GM18507 (cell line): ENCODE data around the gene USP5.
A peak's percentile ranks its signal among the peaks of the same experiment; 100 is the strongest.

Experiments used
- DNase-seq: peaks from one replicate; pipeline ENCODE4 v3.0.0; 2011; ENCODE audit warnings: low read depth; ENCODE audit not compliant: insufficient read length; ENCODE audit errors: extremely low spot score
- FAIRE-seq: peaks from 2 replicates; lab custom pipeline; 2011; peaks lifted over from hg19 to GRCh38; lab: Jason Lieb, UNC

USP5 gene

DNA sequence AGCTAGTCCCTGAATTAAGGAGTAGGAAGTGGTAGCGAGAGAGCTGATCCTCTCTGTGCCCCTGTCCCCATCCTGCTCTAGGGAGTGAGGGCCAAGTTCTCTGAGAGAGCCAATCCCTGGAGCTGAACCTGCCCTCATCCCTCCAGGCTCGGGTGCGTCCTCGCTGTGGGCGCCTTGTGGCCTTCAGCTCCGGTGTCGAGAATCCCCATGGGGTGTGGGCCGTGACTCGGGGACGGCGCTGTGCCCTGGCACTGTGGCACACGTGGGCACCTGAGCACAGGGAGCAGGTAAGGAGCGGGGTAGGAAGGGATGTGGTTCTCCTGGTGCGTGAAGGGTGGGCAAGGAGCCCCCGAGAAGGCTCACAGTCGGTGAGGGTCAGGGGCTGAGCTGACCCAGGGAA, 13.1 kb upstream of the USP5 start:
- no peak for DNase-seq
- FAIRE-seq, result no peak

DNA sequence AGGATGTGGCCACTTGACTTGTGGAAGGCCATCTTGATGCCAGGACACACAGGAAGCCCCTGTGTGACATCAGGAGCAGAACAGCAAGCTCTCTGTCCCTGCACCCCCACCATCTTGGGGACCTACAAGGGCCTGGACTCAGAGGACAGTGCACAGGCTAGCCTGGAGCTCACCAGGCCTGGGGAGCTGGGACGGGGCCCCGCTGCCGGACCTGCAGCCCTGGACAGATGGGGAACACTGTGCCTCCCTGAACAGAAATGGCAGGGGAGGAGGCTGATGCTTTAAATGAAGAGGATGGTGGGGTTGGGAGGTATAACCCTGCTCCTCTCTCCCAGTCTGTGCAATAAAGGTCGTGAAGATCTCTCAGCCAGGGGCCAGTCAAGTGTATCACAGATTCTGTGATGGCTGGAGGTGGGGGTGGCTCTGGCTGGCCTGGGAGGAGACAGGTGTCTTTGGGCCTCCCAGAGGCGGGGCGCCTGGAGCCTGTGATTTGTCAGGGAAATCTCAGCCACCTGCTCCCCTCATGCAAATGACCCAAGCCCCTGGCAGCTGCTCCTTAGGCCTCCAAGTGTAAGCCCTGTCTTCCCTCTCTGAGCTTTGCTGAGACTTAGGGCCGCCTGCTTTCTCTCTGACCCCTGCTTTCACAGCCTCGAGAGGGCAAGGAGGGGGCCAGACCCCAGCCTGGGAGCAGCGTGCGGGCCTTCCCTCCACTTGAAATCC, 12.3 kb upstream of the USP5 start:
- peak; percentile 63 for FAIRE-seq
- no peak for DNase-seq

DNA sequence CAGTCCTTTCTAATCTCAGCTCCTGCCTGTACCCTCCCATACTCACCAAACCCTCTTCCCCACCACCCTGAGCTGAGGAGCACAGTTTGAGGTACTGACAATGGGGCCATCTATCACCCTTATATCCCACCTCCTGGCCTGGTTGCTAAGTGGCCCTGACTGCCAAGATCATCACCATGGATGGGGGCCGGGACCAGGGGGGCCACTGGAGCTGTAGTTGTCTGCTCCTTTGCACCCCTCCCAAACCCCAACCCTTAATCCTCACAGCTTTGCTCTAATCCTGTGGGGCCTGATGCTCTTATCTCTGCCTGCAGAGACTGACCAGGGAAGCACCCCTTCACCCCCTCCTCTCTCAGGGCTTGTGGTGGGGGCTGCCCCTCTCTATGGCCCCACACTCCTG, 11.6 kb upstream of the USP5 start:
- FAIRE-seq, result no peak

DNA sequence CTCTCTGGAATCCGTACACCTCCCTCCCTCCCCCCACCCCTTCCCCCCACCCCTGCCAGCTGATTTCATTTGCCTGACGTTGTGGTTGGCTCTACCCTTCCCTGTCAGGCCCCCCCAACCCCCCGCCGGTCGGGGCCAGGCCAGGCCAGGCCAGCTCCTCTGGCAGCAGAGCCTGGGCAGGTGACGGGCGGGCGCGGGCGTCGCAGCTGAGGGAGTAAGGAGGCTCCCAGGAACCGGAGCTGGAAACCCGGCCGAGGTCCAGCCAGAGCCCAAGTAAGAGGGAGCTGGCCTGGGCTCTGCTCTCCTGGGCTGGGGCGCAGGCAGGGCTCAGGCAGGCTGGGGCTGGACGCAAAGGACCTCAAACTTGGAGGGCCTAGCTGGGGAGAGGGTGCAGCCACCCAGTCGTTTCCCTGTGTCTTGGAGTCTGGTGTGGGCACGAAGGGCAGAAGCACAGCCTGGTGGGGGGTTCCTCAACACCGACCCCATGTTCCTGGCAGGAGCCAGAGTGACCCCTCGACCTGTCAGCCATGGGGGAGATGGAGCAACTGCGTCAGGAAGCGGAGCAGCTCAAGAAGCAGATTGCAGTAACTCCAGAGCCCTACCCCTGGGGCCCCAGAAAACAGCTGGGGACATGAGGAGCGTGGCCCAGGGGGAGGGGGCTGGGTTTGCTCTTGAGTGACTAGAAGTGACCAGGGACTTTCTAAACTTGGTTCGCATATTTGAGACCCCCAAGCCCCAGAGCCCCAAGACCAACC, 11.0 kb upstream of the USP5 start, which contains the start of gene GNB3:
GNB3 (plus strand) TSS at position 165 of the 755 bp plus-strand sequence; CDS start at position 528, 363 bp downstream.
- FAIRE-seq (no peak), DNase-seq (no peak)

More for the DNA sequence above, 11.6 kb upstream of the USP5 start:
- no peak for DNase-seq

DNA sequence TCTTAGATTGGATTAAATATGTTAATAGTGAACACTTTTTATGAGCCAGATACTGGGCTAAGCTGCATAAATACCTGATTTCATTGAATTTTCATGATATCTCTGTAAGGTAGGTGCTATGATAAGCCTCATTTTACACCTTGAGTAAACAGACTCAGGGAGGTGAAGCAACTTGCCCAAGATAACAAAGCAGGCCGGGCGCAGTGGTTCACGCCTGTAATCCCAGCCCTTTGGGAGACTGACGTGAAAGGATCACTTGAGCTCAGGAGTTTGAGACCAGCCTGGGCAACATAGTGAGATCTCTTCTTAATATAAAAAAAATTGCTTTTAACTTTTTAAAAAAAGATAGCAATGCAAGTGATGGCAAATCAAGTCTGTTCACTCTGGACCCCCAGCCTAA, 9.9 kb upstream of the USP5 start:
- FAIRE-seq (no peak), DNase-seq (no peak)

DNA sequence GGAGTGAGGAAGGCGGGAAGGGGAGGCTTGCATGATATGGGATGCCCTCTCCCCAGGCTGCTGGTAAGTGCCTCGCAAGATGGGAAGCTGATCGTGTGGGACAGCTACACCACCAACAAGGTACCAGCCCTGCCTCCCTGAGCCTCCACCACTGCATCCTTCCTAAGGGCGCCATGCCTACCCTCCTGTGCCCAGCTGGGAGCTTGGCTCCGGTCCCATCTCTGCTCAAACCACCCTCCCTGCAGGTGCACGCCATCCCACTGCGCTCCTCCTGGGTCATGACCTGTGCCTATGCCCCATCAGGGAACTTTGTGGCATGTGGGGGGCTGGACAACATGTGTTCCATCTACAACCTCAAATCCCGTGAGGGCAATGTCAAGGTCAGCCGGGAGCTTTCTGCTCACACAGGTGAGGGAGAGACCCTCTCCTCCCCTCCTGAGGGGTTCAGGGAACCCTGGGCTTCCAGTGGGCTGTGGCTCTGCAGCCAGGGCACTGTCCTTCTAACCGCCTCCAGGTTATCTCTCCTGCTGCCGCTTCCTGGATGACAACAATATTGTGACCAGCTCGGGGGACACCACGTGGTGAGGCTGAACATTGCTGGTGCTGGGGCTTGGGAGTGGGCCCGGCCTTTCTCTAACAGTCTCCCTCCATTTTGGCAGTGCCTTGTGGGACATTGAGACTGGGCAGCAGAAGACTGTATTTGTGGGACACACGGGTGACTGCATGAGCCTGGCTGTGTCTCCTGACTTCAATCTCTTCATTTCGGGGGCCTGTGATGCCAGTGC, 8.6 kb upstream of the USP5 start:
- DNase-seq (no peak), FAIRE-seq (peak; percentile 62)

DNA sequence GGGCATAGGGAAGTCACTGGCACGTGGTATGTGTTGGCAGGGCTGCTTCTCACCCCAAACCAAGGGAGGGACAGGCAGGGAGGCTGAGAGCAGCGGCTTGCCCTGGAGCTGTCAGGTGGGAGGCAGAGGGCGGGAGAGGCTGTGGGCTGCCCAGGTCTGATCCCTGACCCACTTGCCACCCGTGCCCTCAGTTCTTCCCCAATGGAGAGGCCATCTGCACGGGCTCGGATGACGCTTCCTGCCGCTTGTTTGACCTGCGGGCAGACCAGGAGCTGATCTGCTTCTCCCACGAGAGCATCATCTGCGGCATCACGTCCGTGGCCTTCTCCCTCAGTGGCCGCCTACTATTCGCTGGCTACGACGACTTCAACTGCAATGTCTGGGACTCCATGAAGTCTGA, 6.6 kb upstream of the USP5 start:
- DNase-seq (no peak), FAIRE-seq (no peak)

DNA sequence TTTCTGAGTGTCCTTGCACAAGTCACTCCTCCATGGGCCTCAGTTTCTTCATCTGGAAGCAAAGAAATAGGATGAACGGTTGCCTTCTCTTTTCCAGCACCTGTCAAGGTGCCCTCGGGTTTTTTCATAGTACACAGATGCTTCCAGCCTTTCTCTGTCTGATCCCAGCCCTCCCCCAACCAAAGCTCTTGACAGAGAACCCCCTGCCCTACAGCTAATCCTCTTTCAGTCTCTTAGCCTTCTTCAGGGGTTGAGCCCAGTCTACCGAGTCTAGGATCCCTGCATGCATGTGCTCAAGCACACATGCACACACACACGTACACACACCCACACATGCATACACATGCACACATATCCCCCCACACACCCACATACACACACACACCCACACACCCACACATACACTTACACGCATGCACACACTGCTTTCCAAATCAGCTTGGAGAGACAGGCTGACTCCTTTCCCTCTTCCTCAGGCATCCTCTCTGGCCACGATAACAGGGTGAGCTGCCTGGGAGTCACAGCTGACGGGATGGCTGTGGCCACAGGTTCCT, 5.6 kb upstream of the USP5 start:
- DNase-seq (no peak), FAIRE-seq (no peak)

DNA sequence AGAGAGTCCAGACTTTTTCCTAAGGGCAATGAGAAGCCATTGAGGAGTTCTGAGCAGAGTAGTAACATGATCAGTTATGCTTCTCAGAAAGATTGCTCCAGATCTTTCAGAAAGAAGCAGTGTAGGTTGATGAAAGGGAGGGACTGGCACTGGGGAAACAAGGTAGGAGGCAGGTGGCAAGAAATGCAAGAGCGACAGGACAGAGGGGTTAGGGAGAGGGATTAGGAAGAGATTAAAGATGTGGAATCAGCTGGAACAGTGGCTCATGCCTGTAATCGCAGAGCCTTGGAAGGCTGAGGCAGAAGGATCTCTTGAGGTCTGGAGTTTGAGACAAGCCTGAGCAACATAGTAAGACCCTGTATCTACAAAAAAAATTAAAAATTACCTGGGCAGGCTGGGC, 4.3 kb upstream of the USP5 start:
- FAIRE-seq, result no peak
- no peak for DNase-seq

DNA sequence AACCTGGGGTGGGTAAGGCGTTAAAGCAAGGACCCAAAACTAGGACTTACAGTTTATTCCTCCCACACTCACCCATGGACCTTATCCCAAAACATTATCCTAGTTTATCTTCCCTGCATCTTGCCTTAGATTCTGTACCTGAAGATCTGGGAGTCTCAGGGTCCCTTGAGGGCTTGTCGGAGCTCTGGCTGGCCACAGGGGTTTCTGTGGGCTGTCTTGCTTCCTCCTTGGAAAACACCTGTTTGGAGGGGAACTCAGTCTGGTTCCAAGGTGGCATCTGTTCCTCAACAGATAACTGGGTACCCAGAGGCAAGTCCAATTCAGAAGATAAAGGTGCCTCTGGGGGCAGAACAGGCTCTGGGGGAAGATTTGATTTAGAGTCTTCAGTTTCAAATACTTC, 2.5 kb upstream of the USP5 start:
- FAIRE-seq (no peak), DNase-seq (no peak)

DNA sequence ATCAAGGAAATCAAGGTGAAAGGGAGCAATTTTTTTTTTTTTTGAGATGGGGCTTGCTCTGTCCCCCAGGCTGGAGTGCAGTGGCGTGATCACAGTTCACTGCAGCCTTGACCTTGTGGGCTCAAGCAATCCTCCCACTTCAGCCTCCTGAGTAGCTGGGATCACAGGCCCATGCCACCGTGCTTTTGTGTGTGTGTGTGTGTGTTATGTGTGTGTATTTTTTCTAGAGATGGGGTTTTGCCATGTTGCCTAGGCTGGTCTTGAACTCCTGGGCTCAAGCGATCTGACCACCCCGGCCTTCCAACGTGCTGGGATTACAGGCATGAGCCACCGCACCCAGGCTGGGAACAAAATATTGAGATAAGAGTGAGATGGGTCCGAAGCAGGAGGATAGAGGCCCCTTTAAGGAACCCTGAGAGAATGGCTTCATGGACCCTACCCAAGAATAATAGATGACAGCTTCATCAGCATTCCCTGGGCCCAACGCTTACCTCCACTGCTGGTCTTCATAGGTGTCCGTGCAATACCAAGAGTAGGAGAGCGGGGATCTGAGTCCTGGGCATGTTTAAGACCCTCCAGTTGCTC, 1.9 kb upstream of the USP5 start:
- no peak for FAIRE-seq
- no peak for DNase-seq

DNA sequence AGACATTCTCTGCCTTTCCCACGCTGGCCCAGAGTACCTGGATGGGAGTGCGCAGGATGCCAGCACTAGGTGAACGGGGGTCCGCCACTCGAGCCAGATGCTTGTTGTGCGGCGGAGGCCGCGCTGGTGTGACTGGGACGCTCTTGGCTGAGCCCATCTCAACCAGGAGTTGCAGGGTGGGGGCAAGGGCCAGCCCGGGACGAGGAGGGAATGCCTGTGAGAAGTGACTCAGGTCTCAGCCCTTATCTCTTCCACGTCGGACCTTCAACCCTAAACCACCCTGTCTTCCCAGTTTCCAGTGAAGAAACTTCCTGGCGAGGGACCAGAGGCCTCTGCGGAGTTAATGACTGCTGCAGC, 1.2 kb upstream of the USP5 start:
- FAIRE-seq (no peak), DNase-seq (no peak)

DNA sequence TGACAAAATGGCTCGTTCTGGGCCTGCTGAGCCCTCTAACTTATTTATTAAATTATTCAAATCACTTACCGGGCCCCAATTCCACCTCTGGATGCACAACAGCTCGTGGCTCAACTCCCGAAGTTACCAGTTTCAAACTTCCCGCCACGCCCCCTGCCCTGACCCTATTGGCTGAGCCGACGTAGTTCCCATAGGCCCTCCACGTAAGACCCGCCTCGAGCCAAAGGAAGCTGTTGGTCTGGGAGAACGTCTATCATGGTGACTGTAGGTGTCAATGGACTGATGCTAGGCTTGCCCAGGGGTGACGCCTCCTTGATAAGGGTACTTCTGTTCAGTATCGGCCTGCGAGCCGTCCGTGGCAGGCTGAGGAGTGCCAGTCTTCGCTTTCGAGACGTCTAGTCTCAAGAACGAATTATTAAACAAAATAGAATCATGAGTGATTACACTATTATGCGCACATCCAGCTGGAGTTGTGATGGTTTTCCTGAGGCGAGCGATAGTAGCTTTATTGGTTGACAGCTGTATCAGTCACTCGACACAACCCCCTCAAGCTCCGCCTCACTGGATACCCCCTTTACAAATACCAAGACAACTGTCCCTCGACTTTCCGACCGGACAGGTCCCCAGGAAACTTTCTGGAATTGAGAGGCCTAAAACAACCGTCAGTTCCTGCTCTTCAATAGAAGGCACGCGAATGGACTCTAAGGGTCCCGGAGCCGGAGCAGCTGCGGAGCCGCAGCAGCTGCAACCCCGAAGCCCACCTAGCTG, 613 bp upstream of the USP5 start, which contains the start of gene CDCA3:
CDCA3 (minus strand) TSS at position 134 of the 768 bp plus-strand sequence. CDS start 334 bp downstream, outside the sequence.
- peak; percentile 99 for DNase-seq
- FAIRE-seq, result no peak

DNA sequence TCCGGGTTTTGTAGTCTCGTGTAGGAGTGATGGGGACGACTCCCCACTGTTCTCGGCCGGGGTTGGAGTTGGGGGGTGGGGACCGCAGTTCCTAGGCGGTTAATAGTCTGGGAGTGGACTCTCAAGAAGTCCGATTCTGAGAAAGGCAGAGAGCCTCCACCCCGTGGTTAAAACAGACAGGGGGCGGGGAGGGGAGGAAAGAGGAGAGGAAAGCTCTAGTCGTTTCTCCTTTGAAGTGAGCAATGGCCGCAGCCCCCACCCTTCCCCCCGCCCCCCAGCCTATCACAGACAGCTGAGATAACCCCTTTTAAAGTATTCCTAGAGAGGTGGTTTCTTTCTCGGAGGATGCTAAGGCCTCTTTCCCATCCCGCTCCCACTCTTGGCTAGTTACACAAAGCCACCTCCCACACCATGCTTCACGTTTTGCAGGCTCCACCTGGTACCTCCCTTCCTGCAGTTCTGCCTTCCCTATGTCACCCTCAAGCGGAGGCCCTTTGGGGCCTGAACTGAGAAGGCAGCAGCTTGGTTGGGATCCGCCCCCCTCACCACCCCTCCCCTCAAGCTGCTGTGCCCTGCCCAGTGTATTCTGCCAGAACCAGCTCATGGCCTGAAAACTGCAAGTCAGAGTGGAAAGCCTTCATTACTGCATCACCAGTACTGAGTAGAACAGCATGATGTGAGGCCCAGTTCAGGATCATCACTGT, 853 bp downstream of the USP5 start:
- FAIRE-seq (peak; percentile 36), DNase-seq (no peak)

DNA sequence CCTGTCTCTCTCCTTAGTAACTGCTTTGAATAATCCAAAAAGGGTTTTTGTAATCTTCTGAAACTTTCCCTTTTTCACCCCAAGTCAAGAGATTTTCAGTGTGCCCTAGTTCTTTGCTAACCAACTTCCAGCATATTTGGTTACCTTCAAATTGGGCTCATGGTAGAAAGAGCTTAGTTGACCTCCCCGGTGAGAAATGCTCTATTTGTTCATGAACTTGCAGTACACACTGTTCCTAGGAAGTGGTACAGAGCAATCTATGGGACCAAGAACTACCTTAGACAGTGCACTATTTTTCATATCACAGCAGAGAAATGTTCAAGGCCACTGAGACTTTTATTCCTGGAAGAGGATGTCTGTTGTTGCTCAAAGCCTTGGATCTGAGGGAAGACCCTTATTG, 1.7 kb downstream of the USP5 start:
- FAIRE-seq (no peak), DNase-seq (no peak)

DNA sequence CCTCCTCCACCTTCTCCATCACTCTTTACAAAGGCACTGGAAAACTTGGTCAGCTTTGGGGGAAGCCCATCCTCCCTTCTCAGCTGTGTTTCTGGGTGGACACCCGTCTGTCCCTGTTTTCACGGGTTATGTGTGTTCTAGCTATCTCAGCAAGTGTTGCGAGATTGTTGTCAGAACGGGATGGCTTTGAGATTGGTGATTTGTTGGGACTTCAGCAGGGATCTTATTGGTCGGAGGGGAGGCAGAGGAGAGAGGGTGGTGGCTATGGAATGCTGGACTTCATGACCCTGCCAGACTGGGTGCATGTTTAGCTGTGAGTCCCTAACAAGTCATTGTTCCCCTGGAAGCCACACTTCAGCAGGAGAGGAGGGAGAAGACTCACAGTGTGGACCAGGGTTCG, 2.1 kb downstream of the USP5 start:
- no peak for DNase-seq
- FAIRE-seq, result no peak

DNA sequence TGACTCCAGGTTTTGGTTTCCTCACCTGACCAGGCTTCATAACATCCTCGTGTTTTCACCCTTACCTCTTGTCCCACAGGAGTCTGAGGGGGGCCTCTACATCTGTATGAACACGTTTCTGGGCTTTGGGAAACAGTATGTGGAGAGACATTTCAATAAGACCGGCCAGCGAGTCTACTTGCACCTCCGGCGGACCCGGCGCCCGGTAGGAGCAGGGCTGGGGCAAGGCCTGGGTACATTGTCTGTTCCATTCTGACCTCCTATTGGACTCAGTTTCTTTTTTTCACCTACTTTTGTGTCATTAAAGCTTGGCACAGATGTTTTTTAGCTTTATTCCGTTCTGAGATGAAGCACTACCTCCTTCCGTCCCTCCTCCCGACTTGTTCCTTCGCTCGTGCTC, 3.4 kb downstream of the USP5 start:
- DNase-seq (no peak), FAIRE-seq (no peak)

DNA sequence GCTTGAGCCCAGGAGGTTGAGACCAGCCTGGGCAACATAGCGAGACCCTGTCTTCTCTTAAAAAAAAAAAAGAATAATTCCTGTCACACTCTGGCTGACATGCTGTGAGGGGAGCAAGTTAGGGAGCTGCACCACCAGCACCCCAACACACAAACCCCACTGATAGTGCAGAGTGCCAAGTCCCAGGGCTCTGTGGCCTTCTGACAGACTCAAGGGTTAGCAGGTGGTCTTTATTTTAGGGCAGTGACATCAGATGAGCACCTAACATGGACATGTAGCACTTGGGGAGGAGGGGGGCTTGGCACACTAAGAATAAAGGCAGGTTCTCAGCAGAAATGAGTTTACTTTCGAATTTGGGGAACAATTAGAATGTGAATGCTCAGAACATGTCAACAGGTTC, 6.8 kb downstream of the USP5 start:
- no peak for FAIRE-seq
- no peak for DNase-seq
